ES-I3 (cell line): Measurements from ENCODE around the gene TMEM132D.

ENCODE experiments used
- H3K36me3 ChIP-seq: 2 replicates; pipeline ENCODE4 v1.6.1; 2013; ENCODE audit warnings: mild to moderate bottlenecking, low read length, control low read depth, moderate library complexity; ENCODE audit not compliant: insufficient read depth
- H3K4me1 ChIP-seq: 2 replicates; pipeline ENCODE4 v1.6.1; 2013; ENCODE audit warnings: mild to moderate bottlenecking, control low read depth, low read length; ENCODE audit not compliant: insufficient read depth
- H3K9ac ChIP-seq: 2 replicates; pipeline ENCODE4 v1.6.1; 2013; ENCODE audit warnings: low read depth, mild to moderate bottlenecking, low read length, moderate library complexity
- H3K9me3 ChIP-seq: 2 replicates; pipeline ENCODE4 v1.6.1; 2013; ENCODE audit warnings: mild to moderate bottlenecking, low read length, moderate library complexity; ENCODE audit not compliant: control insufficient read depth, insufficient read depth

The TMEM132D gene

GRCh38 chr12:129028844-129029243 is 875.0 kb downstream of the TMEM132D start:
- no peaks in the 10 kb centered on the region for H3K4me1 ChIP-seq
- no peaks in the 10 kb centered on the region for H3K9me3 ChIP-seq
- H3K36me3 ChIP-seq, result no peaks in the 10 kb centered on the region
- no peak overlapping the region for H3K9ac ChIP-seq

DNA sequence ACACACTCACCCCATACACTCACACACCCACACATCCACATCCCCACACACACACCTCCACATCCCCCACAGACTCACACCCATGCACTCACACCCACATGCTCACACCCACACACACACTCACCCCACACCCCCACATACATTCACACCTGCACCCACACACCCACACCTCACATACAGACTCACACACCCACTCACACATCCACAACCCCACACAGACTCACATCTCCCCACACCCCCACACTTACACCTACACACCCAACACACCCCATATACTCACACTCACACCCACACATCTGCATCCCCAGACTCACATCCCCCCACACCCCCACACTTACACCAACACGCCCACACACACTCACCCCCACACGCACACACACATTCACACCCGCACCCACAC is 878.8 kb downstream of the TMEM132D start:
- Histone ChIP-seq H3K36me3 (no peaks in the 10 kb centered on the region), H3K9me3 (no peaks in the 10 kb centered on the region), H3K4me1 (no peaks in the 10 kb centered on the region), H3K9ac (no peak overlapping the region)
